Astrocyte of the spinal cord (primary cell): ENCODE results near the gene GALNT10.

Experiments
- DNase-seq: peaks from one replicate; pipeline ENCODE4 v3.0.0; 2011; ENCODE audit warnings: low read depth, low spot score
- H3K4me3 ChIP-seq: 2 replicates; pipeline ENCODE4 v1.5.1; 2011; ENCODE audit warnings: low read depth, mild to moderate bottlenecking, low read length, moderate library complexity
- in situ Hi-C: cut with HindIII; loops from 2 replicates; pipeline ENCODE4 v1.10.0; 2017; ENCODE audit warnings: low sequenced_read_pairs
- TF ChIP-seq, protein P1 (sequence below): IDR thresholded peaks from 2 replicates; pipeline ENCODE4 v1.5.1; 2012; ENCODE audit warnings: low read depth, mild to moderate bottlenecking, low read length, inconsistent platforms

Gene GALNT10

DNA sequence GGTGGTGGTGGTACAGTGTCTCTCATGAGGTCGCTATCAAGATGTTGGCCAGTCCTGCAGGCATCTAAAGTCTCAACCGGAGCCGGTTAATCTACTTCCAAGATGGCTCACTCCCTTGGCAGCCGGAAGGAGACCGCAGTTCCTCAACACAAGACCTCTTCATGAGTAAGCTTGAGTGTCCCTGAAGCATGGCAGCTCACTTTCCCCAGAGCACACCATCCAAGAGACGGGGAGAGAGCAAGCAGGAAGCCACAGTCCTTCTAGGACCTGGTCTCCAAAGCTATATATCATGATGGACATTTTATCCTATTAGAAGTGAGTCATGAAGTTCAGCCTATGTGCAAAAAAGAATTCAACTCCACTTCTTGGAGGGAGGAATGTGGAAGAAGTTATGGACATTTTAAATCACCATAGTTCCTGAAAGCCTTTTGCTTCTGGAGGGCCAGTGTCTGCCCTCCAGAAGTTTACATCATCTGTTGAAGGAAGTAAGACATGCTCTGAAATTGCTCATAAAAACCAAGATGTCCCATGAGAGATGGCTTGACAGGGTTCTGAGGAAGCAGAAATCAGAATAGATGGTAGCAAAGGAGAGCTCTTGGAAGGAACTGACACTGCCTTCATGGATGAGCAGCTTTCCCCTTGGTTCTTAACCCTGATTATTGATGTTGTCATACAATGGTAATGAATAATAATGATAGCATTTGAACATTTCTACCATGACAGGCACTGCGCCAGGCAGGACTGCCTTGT, 21.3 kb downstream of the GALNT10 start:
- peak; percentile 73 for DNase-seq
- TF ChIP-seq, protein P1, sequence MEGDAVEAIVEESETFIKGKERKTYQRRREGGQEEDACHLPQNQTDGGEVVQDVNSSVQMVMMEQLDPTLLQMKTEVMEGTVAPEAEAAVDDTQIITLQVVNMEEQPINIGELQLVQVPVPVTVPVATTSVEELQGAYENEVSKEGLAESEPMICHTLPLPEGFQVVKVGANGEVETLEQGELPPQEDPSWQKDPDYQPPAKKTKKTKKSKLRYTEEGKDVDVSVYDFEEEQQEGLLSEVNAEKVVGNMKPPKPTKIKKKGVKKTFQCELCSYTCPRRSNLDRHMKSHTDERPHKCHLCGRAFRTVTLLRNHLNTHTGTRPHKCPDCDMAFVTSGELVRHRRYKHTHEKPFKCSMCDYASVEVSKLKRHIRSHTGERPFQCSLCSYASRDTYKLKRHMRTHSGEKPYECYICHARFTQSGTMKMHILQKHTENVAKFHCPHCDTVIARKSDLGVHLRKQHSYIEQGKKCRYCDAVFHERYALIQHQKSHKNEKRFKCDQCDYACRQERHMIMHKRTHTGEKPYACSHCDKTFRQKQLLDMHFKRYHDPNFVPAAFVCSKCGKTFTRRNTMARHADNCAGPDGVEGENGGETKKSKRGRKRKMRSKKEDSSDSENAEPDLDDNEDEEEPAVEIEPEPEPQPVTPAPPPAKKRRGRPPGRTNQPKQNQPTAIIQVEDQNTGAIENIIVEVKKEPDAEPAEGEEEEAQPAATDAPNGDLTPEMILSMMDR, result no peak
- H3K4me3 ChIP-seq, result no peak overlapping the region
- in situ Hi-C loops, result no loop called here

DNA sequence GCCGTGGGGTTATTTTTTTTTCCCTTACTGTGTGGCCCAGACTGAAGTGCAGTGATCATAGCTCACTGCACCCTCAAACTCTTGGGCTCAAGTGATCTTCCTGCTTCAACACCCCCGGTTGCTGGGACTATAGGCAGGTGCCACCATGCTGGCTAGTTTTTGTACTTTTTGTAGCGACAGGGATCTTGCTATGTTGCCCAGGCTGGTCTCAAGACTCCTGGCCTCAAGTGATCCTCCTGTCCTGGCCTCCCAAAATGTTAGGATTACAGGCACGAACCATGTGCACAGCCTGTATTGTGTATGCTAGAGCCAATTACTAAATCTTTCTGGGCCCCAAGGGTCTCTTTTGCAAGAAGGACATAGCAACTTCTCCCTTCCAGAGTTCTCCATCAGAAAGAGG, 23.1 kb downstream of the GALNT10 start:
- no peak for DNase-seq
- TF ChIP-seq, protein P1, result no peak
- H3K4me3 ChIP-seq, result no peak overlapping the region
- in situ Hi-C loops, result no loop called here

DNA sequence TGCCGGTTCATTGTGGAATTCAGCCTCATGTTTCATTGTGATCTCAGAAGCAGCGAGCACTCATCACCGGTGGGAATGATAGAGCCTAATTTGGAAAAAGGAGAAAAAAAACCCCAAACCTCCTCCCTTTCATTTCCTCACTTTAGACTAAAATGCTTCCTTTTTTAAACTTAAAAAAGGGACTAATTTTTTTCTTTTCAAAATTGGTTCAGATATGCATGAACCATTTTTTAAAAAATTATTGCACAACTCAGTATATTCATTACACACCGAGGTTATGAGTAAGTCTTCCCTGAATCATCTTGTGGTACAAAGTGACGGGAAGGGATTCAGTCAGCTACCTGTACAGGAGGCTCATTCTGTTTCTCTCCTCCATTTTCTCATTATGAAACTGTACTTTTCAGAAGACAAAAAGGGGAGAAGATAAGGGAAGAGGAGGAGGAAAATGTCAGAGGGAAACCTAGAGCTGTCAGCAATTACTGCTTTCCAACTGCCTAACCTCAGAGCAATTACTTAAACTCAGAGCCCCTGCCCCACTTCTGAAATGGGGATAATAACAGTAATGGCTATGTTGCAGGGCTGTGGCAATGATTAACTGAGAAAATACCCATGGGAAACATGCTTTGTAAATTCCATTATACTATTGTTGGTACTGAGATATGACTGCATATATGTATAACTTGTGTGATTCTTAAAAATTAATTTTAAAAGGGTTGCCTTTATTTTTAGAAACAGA, 24.0 kb downstream of the GALNT10 start:
- TF ChIP-seq, protein P1, result no peak
- in situ Hi-C loops, result no loop called here
- no peak overlapping the region for H3K4me3 ChIP-seq
- DNase-seq, result peak; percentile 61

DNA sequence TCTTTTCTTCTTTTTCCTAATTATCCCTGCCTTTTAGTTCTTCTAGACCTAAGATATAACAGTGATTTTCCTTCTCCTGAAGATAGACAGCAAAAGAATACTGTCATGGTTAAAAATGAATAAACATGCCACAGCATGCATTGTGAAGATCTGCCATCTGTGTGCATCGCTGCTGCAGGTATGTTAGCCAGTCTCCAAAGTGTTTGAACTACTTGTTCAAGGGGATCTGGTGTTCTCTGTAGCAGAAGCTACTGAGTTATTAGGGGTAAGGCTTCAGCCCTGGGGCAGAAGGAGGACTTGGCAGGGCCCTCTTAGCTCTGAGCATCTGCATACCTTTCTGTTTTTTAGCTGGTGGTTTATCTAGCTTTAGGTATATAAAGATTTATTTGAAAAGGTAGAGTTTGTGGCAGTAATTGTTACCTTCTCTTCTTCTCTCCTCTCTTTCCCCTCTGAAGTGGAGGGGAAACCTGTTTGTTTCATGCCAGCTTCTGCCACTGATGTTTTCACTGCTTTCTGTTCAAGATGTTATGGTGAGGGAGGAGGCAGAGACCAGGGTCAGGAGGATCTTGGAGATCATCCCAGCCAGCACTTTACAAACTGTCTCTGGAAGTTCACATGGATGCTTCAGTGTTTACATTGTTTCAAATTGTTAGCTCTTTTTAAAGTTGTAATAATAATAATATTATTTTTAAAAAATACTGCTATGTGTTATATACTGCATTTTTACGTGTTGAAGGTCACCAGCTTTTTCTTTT, 25.2 kb downstream of the GALNT10 start:
- TF ChIP-seq, protein P1, result no peak
- no peak for DNase-seq
- H3K4me3 ChIP-seq, result no peak overlapping the region
- in situ Hi-C loops, result no loop called here

DNA sequence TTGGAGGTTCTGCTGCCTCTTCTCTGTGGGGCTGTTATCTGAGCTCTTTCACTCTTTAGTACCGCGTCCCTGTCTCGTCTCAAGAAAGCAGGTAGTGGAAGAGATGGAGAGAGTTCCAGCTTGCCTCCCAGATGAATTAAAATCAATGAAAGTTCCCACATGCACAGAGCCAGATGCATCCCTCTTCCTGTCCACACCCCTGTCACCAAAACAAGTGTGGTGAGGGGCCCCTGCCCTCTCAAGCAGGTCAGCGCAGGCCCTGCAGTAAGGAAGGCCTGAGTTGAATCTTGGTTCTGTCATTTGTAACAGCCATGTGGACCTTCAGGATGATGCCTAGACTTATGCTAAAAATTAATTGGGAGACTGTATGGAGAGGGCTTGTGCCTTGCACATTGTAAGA, 26.9 kb downstream of the GALNT10 start:
- TF ChIP-seq, protein P1, result no peak
- in situ Hi-C loops, result no loop called here
- no peak for DNase-seq
- no peak overlapping the region for H3K4me3 ChIP-seq

DNA sequence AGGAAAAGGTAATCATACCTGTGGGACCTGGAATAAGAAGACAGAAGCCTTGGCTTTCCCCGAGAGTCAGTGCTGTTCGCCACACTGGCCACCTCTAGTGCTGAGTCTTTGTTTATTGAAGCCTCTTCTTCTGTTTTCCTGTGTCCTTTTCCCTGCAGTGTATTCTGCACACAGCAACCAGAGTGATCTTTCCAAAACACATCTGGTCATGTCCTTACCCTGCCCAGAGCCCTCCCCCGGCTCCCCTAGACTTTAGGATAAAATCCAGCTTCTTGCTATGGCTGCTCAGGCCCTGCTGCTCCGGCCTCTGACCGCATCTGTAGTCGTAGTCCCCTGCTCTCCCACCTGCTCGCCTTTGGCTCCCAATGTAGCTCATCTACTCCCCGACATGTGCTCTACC, 28.3 kb downstream of the GALNT10 start:
- H3K4me3 ChIP-seq, result no peak overlapping the region
- TF ChIP-seq, protein P1, result no peak
- in situ Hi-C loops, result no loop called here
- no peak for DNase-seq
